GM19328 (cell line): ENCODE results near the gene ADAMTSL3.

ENCODE experiments used
- ATAC-seq: cut with Tn5 transposase; IDR thresholded peaks from one replicate; pipeline ENCODE4 v1.9.1; 2021; ENCODE audit warnings: mild to moderate bottlenecking, moderate library complexity; ENCODE audit not compliant: unreplicated experiment

The ADAMTSL3 gene, protein sequence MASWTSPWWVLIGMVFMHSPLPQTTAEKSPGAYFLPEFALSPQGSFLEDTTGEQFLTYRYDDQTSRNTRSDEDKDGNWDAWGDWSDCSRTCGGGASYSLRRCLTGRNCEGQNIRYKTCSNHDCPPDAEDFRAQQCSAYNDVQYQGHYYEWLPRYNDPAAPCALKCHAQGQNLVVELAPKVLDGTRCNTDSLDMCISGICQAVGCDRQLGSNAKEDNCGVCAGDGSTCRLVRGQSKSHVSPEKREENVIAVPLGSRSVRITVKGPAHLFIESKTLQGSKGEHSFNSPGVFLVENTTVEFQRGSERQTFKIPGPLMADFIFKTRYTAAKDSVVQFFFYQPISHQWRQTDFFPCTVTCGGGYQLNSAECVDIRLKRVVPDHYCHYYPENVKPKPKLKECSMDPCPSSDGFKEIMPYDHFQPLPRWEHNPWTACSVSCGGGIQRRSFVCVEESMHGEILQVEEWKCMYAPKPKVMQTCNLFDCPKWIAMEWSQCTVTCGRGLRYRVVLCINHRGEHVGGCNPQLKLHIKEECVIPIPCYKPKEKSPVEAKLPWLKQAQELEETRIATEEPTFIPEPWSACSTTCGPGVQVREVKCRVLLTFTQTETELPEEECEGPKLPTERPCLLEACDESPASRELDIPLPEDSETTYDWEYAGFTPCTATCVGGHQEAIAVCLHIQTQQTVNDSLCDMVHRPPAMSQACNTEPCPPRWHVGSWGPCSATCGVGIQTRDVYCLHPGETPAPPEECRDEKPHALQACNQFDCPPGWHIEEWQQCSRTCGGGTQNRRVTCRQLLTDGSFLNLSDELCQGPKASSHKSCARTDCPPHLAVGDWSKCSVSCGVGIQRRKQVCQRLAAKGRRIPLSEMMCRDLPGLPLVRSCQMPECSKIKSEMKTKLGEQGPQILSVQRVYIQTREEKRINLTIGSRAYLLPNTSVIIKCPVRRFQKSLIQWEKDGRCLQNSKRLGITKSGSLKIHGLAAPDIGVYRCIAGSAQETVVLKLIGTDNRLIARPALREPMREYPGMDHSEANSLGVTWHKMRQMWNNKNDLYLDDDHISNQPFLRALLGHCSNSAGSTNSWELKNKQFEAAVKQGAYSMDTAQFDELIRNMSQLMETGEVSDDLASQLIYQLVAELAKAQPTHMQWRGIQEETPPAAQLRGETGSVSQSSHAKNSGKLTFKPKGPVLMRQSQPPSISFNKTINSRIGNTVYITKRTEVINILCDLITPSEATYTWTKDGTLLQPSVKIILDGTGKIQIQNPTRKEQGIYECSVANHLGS (N-terminal part only)

GRCh38 chr15:83653639-83654378 lies at the start of gene ADAMTSL3:
Gene ADAMTSL3, plus strand, starts transcription at chr15:83654123. Its CDS starts 1,639 bp downstream, at chr15:83655762.
- ATAC-seq: no peak

DNA sequence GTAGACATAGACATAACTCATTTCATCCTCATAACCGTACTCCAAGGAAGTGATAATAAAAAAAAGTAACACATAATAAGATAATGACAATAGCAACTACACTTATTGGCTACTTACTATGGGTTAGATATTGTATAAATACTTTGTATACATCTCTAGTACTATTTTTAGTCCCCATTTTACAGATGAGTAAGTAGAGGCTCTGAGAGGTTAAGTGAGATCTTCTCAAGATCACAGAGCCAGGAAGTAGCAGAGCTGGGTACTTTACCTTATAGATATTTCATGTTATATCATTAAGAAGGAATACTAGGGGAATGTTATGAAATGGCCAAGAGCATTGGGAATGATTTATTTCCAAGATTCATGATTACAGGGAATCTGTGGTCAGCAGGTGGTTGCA lies 49.4 kb upstream of the ADAMTSL3 start:
- no peak for ATAC-seq

- ATAC-seq: no peak
Observed at GRCh38 chr15:83605111-83605945, 48.6 kb upstream of the ADAMTSL3 start.

DNA sequence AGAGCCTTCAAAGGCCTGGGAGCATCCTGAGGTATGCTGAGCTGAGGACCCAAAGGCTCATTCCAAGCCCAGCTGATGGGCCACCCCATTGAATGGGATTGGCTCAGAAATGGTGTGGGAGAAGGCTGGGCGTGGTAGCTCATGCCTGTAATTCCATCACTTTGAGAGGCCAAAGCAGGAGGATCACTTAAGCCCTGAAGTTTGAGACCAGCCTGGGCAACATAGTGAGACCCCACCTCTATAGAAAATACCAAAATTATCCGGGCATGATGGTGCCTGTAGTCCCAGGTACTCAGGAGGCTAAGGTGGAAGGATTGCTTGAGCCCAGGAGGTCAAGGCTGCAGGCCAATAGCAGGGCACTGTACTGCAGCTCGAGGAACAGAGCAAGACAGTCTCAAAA lies 43.8 kb upstream of the ADAMTSL3 start:
- ATAC-seq: no peak

DNA sequence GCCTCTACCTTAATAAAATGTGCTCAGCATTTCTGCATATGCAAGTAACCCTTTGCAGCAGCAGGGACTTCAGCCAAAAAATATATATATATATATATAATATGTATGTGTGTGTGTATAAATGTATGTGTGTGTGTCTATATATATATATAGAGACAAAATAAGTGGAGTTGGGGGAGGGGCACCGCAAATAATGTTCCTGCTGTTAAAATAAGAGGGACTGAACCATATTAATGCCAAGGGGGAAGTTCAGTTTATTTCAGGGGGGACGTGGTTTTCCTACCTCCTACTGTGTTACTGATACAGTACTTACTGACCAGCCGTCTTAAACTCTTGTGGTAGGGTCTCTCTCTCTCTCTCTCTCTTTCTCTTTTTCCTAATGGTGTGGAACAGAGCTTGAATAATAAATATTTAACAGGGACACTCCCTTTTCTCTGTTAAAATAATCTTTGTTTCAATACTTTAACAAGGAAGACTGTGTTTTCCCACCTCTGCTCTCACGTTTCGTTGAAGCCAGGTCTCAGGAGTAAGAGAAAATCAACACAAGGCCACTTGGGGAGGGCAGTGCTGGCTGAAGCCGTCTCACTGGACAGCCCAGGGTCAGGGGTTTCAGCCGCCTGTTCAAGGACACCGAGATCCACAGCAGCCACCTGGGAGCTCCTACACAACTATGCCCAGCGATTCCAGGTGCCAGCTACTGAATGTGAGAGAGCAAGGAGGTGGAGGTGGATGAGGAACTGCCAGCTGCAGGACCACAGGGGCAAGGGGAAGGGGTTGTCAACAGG lies 42.8 kb upstream of the ADAMTSL3 start:
- no peak for ATAC-seq

DNA sequence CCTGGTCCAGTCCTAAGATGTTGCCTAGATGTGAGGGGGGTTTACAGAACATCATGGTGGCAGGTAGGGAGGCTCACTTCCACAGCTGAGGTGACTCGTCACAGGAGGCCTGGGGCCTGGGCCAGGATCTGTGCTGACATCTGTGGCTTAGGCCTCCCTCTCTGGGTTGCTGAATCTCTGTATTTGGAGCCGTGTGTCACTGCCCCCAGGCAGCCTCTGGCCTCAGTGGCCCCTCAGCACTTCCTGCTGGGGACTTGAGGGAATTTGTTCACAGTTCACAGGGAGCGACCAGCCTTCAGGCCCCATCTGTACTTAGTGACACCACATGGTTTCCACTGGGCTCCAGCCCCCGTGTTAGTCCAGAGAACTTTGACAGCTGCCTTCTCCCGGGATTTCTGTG lies 41.7 kb upstream of the ADAMTSL3 start:
- no peak for ATAC-seq

- no peak for ATAC-seq
Observed at GRCh38 chr15:83612898-83613635, 40.9 kb upstream of the ADAMTSL3 start.

GRCh38 chr15:83613714-83614113 lies 40.2 kb upstream of the ADAMTSL3 start:
- ATAC-seq: no peak

- no peak for ATAC-seq
Observed at GRCh38 chr15:83616840-83617239, 37.1 kb upstream of the ADAMTSL3 start.

GRCh38 chr15:83626171-83626802 lies 27.6 kb upstream of the ADAMTSL3 start:
- ATAC-seq: no peak

DNA sequence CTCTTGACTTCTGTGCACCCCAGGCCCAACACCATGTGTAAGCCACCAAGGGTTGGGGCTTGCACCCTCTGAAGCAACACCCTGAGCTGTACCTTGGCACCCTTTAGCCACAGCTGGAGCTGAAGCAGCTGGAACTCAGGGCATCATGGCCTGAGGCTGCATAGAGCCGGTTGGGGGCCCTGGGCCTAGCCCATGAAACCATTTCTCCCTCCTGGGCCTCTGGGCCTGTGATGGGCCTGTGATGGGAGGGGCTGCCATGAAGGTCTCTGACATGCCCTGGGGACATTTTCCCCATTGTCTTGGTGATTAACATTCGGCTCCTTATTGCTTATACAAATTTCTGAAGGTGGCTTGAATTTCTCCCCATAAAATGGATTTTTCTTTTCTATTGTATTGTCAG lies 22.4 kb upstream of the ADAMTSL3 start:
- no peak for ATAC-seq

DNA sequence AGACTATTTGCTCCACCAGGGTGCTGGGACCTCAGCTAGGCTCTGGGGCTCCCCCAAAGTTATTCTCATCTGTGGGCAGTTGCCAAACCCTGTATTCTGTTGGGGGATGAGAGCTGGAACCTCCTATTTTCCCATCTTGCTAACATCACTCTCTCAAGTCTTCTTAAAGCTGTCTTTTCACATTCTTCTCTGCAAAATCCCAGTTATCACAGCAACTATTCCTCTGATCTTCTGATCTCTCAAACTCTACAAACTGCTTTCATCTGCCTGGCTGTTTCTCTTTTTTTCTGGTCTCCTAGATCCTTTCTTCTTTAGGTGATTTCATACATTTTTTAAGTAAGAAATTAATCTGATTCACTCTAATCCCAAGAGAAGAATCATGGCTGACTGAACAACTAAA lies 10.7 kb upstream of the ADAMTSL3 start:
- ATAC-seq: no peak

GRCh38 chr15:83644439-83644838 lies 9.5 kb upstream of the ADAMTSL3 start:
- ATAC-seq: no peak

DNA sequence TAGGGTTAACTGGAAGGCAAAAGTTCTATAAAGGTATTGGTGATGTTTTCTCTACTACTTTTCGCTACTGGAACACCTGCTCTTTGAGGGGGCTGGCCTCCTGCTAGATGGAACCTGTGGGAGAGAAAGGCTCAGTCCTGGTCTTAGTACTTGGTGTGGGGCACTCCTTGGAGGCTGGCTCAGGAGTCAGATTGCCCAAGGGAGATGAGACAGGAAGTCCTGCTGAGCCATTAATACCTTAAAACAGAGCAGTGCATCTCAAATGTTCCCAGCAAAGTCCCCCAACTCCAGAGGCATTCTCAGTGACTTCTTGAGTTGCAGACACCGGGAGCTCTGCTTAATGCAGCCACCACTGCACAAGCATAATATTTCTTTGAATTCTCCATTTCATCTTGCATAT lies 3.1 kb upstream of the ADAMTSL3 start:
- no peak for ATAC-seq

GRCh38 chr15:83651541-83651940 lies 2.4 kb upstream of the ADAMTSL3 start:
- no peak for ATAC-seq

GRCh38 chr15:83652626-83653204 lies 1.2 kb upstream of the ADAMTSL3 start:
- no peak for ATAC-seq

DNA sequence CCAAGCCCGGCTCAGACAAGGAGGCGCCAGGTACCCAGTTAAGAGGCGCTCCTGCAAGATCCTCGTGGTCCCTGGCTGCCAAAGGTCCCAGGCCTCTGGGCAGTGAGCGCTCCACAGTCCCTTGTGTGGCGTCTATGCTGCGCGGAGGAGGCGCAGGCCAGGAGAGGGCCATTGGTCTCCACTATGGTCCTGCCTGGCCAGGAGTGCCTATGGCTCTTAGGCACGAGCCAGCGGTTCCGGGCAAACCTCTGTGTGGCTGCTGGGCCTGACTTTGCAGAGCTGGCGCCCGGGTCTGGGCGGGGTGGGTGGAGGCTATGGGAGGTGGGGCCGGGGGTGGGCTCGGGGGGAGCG lies 660 bp upstream of the ADAMTSL3 start:
- ATAC-seq: no peak
